Activated T-helper 1 cell treated with anti-CD3 and anti-CD28 coated beads, Interleukin-2, amount 50 U/mL, for 16 hours (primary cell): ENCODE results near the gene STK33.

Source experiments
- DNase-seq, 2 donors: peaks; one replicate each; pipeline ENCODE4 v3.0.0-alpha.2; 2020; ENCODE audit warnings: low read depth in 1 of 2, low spot score in 1 of 2

STK33 gene

GRCh38 chr11:8357891-8358566, 236.0 kb downstream of the STK33 start:
- DNase-seq = no peak

DNA sequence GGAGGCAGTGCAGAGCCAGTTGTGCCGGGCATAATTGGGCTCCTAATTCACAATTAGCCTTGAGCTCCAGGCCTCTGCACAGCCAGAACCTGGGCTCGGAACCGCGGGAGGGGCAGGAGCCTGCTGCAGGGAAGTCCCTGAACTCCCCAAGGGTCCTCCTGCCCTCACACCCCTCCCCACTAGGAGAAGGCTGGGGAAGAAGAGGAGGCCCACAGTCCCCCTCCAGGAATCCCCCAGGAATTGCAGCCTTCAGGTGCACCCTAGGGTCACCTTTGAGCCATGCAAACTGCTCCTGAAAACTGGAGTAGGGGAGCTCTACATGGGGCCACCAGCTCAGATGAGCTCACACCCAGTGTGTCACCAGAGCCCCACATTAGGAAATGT, 236.5 kb downstream of the STK33 start:
- DNase-seq = no peak

DNA sequence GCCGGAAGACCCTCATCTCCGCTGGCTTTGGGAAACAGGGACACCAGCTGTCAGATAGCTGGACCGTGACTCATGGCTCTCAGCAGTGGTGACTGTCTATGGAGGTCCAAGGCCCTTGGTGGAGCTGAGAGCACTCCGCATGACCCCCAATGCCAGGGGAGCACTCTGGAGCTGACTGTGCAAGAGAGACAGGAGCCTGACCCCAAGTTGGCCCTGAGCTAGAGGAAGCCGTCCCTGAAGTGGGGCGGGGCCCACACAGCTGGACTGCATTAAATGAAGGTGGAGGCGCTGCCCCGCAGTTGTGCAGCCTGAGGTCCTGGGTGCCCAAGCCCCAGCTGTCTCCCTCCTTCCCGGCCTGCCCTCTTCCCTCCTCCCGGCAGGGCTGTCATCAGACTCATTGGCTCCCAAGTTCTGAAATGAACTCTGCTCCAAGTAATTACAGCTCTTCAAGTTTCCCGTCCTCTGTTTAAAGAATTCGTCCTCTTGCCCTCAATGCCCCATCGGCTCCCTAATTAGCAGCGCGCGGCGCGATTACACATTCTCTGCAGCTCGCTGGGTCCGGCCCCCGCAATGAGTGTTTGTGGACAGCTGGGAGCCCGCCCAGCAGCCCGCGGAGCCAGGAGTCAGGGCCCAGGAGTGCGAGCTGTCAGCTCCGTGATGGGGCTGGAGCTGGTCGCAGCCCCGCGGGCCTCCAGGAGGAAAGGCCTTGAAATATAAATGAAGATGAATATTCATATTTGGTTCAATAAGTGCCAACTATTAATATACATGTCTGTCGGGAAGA, 237.1 kb downstream of the STK33 start:
- no peak for DNase-seq

DNA sequence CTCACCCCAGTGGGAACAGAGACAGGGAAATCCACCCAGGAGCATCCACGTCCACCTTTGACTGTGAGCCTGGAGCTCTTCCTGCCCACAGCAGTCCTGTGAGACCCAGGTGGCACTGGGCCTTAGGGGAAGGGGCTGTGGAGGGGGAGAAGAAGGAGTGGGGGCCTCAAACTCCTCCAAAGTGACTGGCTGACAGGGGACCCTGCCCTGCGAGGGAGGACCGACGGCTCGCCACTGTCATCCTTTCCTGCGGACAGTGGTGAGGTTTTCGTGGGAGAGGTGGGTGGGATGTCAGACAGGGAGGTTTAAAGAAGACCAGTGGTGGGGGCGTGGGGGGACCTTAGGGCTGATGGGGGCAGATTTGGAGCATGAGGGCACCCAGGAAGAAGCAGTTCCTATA, 237.8 kb downstream of the STK33 start:
- no peak for DNase-seq

- no peak for DNase-seq
Observed at GRCh38 chr11:8355416-8355742, 238.6 kb downstream of the STK33 start.

- DNase-seq = no peak
Observed at GRCh38 chr11:8354622-8355415, 239.2 kb downstream of the STK33 start.

DNA sequence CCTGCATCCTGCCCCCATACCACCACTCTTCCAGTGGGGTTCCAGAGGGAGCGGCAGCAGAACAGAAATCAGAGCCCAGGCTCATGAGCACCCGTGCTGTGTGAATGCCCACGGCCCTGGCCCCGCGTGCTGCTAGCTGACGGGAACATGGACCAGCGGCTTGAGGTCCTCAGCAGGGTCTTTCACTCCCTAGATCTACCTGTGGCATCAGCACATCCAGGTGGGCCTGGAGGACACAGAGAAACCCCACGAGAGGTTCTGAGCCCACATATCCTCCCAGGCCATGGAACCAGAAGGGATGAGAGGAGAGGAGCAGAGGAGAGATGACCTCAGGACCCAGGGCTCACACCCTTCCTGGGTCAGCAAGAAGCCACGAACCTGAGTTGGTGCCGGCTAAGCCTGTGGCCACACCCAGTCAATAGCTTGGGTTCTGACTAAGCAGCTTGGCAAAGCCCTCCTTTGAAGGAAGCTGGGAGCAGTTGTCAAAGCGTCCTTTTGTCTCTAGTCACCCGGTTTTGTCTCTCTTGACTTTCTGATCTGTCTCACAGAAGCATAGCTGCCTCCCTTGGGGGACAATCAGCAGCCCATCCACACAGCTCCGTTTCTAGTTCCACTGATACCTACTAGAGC, 241.0 kb downstream of the STK33 start:
- no peak for DNase-seq

DNA sequence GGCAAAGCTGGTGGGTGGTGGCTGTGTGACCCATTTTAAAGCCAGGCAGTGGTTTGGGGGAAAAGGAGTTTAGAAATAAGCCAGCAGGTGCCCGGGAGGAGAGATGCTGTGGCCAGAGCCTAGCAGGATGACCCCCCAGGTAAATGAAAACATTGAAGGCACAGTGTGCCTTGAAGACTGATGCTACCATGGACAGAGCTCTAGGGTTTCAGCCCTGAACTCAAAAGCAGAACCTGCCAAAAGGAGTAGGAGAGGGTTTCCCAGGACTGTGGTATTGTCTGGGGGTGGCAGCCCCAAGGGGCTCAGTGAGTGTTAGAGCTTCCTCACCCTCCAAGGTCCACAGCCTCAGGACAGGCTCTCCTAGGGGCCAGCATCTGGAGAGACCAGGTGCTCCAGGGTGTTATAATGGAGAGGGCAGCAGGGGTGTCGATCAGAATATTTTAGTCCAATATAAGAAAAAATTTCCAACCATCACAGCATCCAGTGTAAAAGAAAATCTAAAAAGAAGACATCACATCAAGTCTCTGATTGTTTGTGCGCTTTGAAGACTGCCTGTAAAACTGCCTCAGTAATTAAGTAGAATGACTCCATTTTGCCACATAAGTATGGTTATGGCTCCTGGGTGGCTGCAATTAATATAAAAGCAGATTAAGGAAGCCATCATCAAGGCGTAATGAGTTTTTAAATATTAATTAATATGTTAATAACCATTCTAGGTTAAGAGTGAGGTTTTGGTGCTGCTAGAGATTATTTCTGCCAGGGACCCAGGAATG, 241.7 kb downstream of the STK33 start:
- DNase-seq = no peak

GRCh38 chr11:8351223-8351622, 242.8 kb downstream of the STK33 start:
- DNase-seq = no peak

DNA sequence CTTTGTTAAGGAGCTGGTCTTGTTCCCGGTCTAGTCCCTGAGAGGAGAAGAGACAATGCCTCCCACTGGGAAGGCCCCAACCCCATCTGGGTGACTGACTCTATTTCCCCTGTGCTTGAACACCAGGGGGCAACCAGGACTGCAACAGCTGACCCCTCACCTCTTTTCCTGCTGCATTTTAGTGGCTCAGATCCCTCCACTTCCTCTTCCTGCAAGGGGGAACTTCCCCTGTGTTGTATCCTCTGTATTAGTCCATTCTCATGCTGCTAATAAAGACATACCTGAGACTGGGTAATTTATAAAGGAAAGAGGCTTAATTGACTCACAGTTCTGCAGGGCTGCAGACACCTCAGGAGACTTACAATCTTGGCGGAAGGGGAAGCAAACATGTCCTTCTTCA, 246.1 kb downstream of the STK33 start:
- DNase-seq = no peak

GRCh38 chr11:8346157-8346755, 247.8 kb downstream of the STK33 start:
- DNase-seq = no peak

GRCh38 chr11:8345179-8345578, 248.8 kb downstream of the STK33 start:
- DNase-seq = no peak

- DNase-seq = no peak
Observed at GRCh38 chr11:8344346-8344745, 249.7 kb downstream of the STK33 start.

- no peak for DNase-seq
Observed at GRCh38 chr11:8342821-8343681, 251.0 kb downstream of the STK33 start.

GRCh38 chr11:8341996-8342395, 252.0 kb downstream of the STK33 start:
- no peak for DNase-seq
